Muscle layer of duodenum (tissue), 2 donors: Measurements from ENCODE around the gene LGALS12.
"Not testable (repeated sequence)": the region's sequence is repeated elsewhere in the genome, so short reads cannot be mapped to it uniquely, and the experiment has no call there.

ENCODE experiments used
- H3K27ac ChIP-seq: one replicate; pipeline ENCODE4 v1.7.0; 2013; ENCODE audit warnings: mild to moderate bottlenecking, low read length
- H3K27me3 ChIP-seq: one replicate; pipeline ENCODE4 v1.7.0; 2013; ENCODE audit warnings: low read depth, mild to moderate bottlenecking, control low read depth, low read length
- H3K36me3 ChIP-seq, 2 donors: one replicate each; pipeline ENCODE4 v1.7.0; 2013; ENCODE audit warnings: low read length in 2 of 2, control low read depth in 1 of 2, mild to moderate bottlenecking in 1 of 2; ENCODE audit not compliant: insufficient read depth in 2 of 2, control insufficient read depth in 1 of 2
- H3K4me1 ChIP-seq, 2 donors: one replicate each; pipeline ENCODE4 v1.7.0; 2013; ENCODE audit warnings: low read length in 2 of 2, mild to moderate bottlenecking in 2 of 2, control low read depth in 1 of 2, moderate library complexity in 1 of 2; ENCODE audit not compliant: insufficient read depth in 2 of 2, control insufficient read depth in 1 of 2
- H3K4me3 ChIP-seq, 2 donors: one replicate each; pipeline ENCODE4 v1.7.0; 2013; ENCODE audit warnings: low read length in 2 of 2, low read depth in 1 of 2, mild to moderate bottlenecking in 1 of 2
- H3K9me3 ChIP-seq, 2 donors: one replicate each; pipeline ENCODE4 v1.7.0; 2013; ENCODE audit warnings: low read length in 2 of 2, control low read depth in 1 of 2, mild to moderate bottlenecking in 1 of 2; ENCODE audit not compliant: control insufficient read depth in 1 of 2
- donor health status: healthy.

LGALS12 gene

DNA sequence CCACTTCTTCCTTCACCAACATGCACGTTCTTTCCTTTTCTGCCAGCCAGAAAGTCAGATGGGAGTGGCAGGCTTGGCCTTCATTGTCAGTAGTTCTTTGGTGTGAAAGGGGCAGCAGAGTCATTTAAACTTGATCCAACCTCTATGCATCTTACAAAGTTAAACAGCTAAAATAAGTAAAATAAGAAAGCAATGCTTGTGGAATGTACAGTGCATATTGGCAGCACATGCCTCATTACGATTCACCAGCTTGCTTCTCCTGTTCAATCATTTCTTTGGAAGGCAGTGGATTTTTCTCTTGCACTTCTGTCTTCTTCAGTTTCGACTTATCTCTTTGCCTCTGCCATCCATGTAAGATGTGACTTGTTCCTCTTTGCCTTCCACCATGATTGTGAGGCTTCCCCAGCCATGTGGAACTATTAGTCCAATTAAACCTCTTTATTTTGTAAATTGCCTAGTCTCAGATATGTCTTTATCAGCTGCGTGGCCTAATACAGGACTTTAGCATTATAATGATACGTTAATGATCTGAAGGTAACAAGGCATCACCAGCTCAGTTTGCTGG is 14.8 kb downstream of the LGALS12 start:
- no peak overlapping the region for H3K4me3 ChIP-seq
- H3K27ac ChIP-seq = no peak overlapping the region
- H3K4me1 ChIP-seq = no peaks in the 10 kb centered on the region
- no peaks in the 10 kb centered on the region for H3K27me3 ChIP-seq
- no peaks in the 10 kb centered on the region for H3K36me3 ChIP-seq
- no peaks in the 10 kb centered on the region for H3K9me3 ChIP-seq

DNA sequence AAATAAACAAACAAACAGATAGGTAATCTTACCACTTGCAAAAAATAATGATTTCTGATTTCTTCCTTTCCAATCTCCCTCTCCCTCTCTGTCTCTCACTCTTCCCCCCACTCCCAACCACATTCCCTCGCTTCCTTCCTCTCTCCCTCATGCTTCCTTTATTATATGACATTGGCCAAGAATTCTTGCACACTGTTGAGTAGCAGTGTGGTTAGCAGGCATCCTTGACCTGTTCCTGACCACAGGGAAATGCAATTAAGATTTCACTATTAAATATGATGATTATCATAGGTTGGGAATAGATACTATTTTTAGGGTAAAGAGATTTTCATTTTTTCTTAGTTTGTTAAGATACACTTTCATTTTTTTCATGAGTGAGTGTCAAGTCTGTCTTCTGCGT is 16.0 kb downstream of the LGALS12 start:
- Histone ChIP-seq H3K9me3 (no peaks in the 10 kb centered on the region), H3K36me3 (no peaks in the 10 kb centered on the region), H3K4me3 (no peak overlapping the region), H3K27me3 (no peaks in the 10 kb centered on the region), H3K4me1 (no peaks in the 10 kb centered on the region), H3K27ac (no peak overlapping the region)

DNA sequence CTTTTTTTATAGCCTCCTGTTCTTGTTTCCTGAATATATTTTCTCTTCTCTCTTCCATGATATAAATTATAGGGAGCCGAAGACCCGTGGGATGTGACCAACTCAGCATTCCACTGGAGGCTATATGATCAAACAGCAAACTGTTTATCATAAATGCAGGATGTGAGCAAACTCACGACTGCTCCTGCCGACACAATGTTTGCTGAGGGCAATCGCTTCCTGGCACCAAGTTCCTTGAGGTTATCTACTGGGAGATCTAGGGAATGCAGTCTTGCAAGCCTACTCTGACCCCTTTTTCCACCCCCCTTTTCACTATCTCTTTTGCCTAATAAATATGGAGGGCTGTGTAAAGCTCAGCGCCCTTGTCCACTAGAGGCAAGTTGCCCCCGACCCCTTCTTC is 17.3 kb downstream of the LGALS12 start:
- H3K36me3 ChIP-seq = no peaks in the 10 kb centered on the region
- no peaks in the 10 kb centered on the region for H3K9me3 ChIP-seq
- no peaks in the 10 kb centered on the region for H3K4me1 ChIP-seq
- no peak overlapping the region for H3K4me3 ChIP-seq
- no peak overlapping the region for H3K27ac ChIP-seq
- no peaks in the 10 kb centered on the region for H3K27me3 ChIP-seq

DNA sequence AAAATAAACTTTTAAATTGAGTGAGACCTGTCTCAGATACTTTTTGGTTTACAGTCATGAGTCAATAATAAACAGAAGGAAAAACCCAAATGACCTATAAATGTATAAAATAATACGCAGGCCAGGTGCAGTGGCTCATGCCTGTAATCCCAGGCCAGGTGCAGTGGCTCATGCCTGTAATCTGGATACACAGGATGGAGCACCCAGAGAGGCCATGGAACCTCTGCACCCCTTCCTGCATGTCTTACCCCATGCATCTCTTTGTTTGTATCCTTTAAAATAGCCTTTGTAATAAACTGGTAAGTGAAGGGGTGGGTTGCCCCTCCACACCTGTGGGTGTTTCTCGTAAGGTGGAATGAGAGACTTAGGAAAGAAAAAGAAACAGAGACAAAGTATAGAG is 21.8 kb downstream of the LGALS12 start:
- Histone ChIP-seq H3K27ac (no peak overlapping the region), H3K4me1 (no peaks in the 10 kb centered on the region), H3K4me3 (no peak overlapping the region), H3K9me3 (no peaks in the 10 kb centered on the region), H3K27me3 (no peaks in the 10 kb centered on the region), H3K36me3 (no peaks in the 10 kb centered on the region)

DNA sequence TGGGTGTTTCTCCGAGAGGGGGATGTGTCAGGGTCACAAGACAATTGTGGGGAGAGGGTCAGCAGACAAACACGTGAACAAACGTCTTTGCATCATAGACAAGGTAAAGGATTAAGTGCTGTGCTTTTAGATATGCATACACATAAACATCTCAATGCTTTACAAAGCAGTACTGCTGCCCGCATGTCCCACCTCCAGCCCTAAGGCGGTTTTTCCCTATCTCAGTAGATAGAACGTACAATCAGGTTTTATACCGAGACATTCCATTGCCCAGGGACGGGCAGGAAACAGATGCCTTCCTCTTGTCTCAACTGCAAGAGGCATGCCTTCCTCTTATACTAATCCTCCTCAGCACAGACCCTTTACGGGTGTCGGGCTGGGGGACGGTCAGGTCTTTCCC is 22.3 kb downstream of the LGALS12 start:
- not testable (repeated sequence) for H3K27ac ChIP-seq, H3K36me3 ChIP-seq, H3K9me3 ChIP-seq, H3K4me3 ChIP-seq, H3K4me1 ChIP-seq, H3K27me3 ChIP-seq

DNA sequence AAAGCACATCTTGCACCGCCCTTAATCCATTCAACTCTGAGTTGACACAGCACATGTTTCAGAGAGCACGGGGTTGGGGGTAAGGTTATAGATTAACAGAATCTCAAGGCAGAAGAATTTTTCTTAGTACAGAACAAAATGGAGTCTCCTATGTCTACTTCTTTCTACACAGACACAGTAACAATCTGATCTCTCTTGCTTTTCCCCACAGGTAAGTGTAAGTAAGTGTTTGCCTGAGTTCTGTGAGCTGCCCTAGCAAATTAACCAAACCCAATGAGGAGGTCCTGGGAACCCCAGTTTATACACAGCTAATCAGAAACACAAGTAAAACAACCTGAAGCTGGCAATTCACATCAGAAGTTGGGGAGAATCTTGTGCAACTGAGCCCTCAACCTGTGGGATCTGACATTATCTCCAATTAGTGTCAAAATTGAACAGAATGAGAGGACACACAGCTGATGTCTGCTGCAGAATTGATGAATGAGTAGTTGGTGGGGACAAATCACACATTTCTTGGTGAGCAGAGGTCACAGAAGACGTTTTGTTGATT is 22.9 kb downstream of the LGALS12 start:
- not testable (repeated sequence) for H3K27me3 ChIP-seq, H3K36me3 ChIP-seq, H3K4me1 ChIP-seq, H3K4me3 ChIP-seq, H3K27ac ChIP-seq, H3K9me3 ChIP-seq

DNA sequence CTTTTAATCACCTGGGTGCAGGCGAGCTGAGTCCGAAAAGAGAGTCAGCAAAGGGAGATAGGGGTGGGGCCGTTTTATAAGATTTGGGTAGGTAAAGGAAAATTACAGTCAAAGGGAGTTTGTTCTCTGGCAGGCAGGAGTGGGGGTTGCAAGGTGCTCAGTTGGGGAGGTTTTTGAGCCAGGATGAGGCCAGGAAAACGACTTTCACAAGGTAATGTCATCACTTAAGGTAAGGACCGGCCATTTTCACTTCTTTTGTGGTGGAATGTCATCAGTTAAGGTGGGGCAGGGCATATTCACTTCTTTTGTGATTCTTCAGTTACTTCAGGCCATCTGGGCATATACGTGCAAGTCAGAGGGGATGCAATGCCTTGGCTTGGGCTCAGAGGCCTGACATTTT is 23.5 kb downstream of the LGALS12 start:
- H3K27ac ChIP-seq, H3K4me1 ChIP-seq, H3K4me3 ChIP-seq, H3K27me3 ChIP-seq, H3K36me3 ChIP-seq, H3K9me3 ChIP-seq: not testable (repeated sequence)

DNA sequence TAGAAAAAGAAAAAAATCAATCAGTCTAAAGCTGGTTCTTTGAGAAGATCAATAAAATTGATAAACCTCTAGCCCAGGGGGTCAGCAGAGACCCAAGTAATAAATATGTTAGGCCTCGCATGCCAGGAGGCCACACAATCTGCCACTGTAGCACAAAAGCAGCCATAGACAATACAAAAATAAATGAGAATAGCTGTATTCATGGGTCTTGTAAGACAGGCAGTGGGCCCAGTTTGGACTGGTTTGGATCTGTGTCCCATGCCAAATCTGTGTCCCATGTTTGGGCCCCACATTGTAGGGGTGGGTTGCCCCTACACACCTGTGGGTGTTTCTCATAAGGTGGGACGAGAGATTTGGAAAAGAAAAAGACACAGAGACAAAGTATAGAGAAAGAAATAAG is 24.1 kb downstream of the LGALS12 start:
- Histone ChIP-seq H3K4me1 (no peaks in the 10 kb centered on the region), H3K4me3 (no peak overlapping the region), H3K27ac (no peak overlapping the region), H3K9me3 (no peaks in the 10 kb centered on the region), H3K36me3 (no peaks in the 10 kb centered on the region), H3K27me3 (no peaks in the 10 kb centered on the region)

DNA sequence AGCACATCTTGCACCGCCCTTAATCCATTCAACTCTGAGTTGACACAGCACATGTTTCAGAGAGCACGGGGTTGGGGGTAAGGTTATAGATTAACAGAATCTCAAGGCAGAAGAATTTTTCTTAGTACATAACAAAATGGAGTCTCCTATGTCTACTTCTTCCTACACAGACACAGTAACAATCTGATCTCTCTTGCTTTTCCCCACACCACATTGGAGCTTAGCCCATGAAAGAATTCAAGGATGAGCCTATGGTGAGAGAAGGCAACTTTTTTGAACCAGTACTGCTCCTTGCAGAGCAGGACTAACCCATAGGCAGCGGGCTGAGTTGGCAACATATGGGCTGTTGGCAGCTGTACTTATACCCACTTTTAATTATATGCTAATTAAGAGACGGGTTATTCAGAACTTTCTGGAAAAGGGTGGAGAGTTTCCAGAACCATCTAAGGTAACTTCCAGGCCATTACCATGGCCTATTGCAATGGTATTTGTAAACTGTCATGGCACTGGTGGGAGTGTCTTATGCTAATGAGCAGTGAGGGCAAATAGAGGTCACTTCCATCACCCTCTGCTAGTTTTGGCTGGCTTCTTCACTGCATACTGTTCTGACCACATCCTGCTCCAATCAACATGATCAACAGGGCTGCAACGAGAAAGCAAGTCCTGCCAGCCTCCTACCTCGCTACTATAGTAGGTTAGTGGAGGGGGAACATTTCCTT is 25.3 kb downstream of the LGALS12 start:
- not testable (repeated sequence) for H3K36me3 ChIP-seq

DNA sequence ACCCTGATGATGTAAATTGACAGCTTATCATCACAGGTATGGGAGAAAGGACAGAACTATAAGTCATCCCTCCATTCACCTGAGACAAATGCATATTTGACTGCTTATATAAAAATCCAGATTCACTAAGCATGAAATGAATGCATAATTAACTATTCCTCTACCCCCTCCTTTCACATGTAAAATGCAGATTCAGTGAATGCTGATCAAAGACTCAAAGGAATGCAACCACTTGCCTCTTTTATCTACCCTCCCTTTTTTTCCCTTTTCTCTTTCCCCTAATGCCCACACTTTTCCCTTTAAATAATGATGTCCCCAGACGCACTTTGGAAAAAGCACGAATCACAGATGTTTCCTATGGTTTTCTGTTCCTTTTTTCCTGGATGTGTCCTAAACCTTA is 26.2 kb downstream of the LGALS12 start:
- Histone ChIP-seq H3K27me3 (no peaks in the 10 kb centered on the region), H3K27ac (no peak overlapping the region), H3K36me3 (no peaks in the 10 kb centered on the region), H3K4me3 (no peak overlapping the region), H3K4me1 (peaks cover 0 to 5% of the 10 kb centered on the region in 2 donors), H3K9me3 (no peaks in the 10 kb centered on the region)

More for the DNA sequence above, 25.3 kb downstream of the LGALS12 start:
- H3K4me3 ChIP-seq, H3K4me1 ChIP-seq, H3K9me3 ChIP-seq, H3K27ac ChIP-seq, H3K27me3 ChIP-seq: not testable (repeated sequence)

DNA sequence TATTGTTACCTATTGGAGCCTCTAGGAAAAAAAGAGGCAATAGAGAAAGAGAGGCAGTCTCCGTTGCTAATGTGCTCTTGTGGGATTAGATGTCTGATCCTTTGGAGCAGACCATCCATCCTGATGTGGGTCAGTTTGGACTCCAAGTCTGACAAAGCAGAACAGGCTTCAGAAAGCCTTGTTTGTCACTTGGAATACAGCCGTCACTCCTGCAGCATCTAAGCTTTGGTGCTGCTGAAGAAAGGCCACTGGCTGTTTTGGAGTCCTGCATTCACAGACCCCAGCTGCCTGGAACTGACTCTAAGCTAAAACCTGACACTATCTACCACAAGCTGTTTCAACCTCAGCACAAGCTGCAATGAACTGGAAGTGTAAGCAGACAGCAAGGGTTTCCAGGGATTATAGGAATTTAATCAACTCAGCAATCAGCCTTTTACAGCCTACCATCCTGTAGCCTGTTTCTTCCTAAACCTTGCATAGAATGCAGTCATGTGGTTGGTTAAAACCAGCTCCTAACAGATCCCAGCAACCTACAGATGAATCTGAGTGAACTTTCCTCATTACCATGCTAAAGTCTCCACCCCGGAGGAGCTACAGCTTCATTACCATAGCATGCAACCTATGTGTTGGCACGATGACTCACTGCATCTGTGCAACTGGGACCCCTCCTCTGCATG is 27.1 kb downstream of the LGALS12 start:
- Histone ChIP-seq H3K4me1 (peaks cover 7 to 8% of the 10 kb centered on the region in 2 donors), H3K4me3 (no peak overlapping the region), H3K9me3 (no peaks in the 10 kb centered on the region), H3K27ac (no peak overlapping the region), H3K27me3 (no peaks in the 10 kb centered on the region), H3K36me3 (no peaks in the 10 kb centered on the region)
